Keratinocyte (primary cell): ENCODE data around the gene GLUD1. TPM values are rescaled to one million over a fixed set of nuclear protein-coding genes. Genes with fewer than 3 reads are reported as not detected.
"Not testable (repeated sequence)": the region's sequence is repeated elsewhere in the genome, so short reads cannot be mapped to it uniquely, and the experiment has no call there.

Source experiments
- DNase-seq: peaks from one replicate; pipeline ENCODE4 v3.0.0-alpha.2; 2011; ENCODE audit warnings: low read depth, missing footprints, low spot score
- FAIRE-seq: peaks from 2 replicates; lab custom pipeline; 2011; peaks lifted over from hg19 to GRCh38; lab: Jason Lieb, UNC
- H2AFZ ChIP-seq: 2 replicates; pipeline ENCODE4 v1.6.0; 2012; ENCODE audit warnings: low read length, control low read depth, inconsistent platforms; ENCODE audit not compliant: control insufficient read depth
- H3K27ac ChIP-seq: 2 replicates; pipeline ENCODE4 v1.5.1; 2011; ENCODE audit warnings: low read length; ENCODE audit not compliant: control insufficient read depth, insufficient read depth
- H3K27me3 ChIP-seq: 3 replicates; pipeline ENCODE4 v1.6.0; 2011; ENCODE audit warnings: low read length; ENCODE audit not compliant: control insufficient read depth, insufficient read depth; ENCODE audit errors: extremely low read depth
- H3K36me3 ChIP-seq, 2 experiments: 2 replicates in 1 of 2; 3 replicates in 1 of 2; pipeline ENCODE4 v1.5.1; 2011; ENCODE audit warnings: low read length in 2 of 2, mild to moderate bottlenecking in 1 of 2; ENCODE audit not compliant: control insufficient read depth in 2 of 2, insufficient read depth in 2 of 2; ENCODE audit errors: extremely low read depth in 1 of 2
- H3K4me1 ChIP-seq: 3 replicates; pipeline ENCODE4 v1.5.1; 2011; ENCODE audit warnings: low read length; ENCODE audit not compliant: control insufficient read depth, insufficient read depth; ENCODE audit errors: extremely low read depth
- H3K4me2 ChIP-seq: 3 replicates; pipeline ENCODE4 v1.6.0; 2011; ENCODE audit warnings: low read depth, low read length; ENCODE audit not compliant: control insufficient read depth, insufficient read depth; ENCODE audit errors: extremely low read depth
- H3K4me3 ChIP-seq, 3 experiments: fragments of 200-600 bp in 1 of 3; sonication (generic) in 1 of 3; 2 replicates in 2 of 3; 3 replicates in 1 of 3; pipeline ENCODE4 v1.5.1; 2011 to 2016; ENCODE audit warnings: low read length in 3 of 3, mild to moderate bottlenecking in 3 of 3, control low read depth in 2 of 3, inconsistent platforms in 1 of 3, low read depth in 1 of 3, mixed read lengths in 1 of 3, mixed run types in 1 of 3, moderate library complexity in 1 of 3; ENCODE audit not compliant: control insufficient read depth in 2 of 3, insufficient read depth in 2 of 3; ENCODE audit errors: extremely low read depth in 1 of 3
- H3K79me2 ChIP-seq: 2 replicates; pipeline ENCODE4 v1.6.0; 2012; ENCODE audit warnings: low read length; ENCODE audit not compliant: control insufficient read depth, insufficient read depth
- H3K9ac ChIP-seq: 3 replicates; pipeline ENCODE4 v1.6.0; 2011; ENCODE audit warnings: low read length; ENCODE audit not compliant: control insufficient read depth, insufficient read depth; ENCODE audit errors: extremely low read depth
- H3K9me1 ChIP-seq: 3 replicates; pipeline ENCODE4 v1.6.0; 2011; ENCODE audit warnings: low read length; ENCODE audit not compliant: control insufficient read depth, insufficient read depth; ENCODE audit errors: extremely low read depth
- H3K9me3 ChIP-seq: 2 replicates; pipeline ENCODE4 v1.5.1; 2012; ENCODE audit warnings: low read depth, low read length; ENCODE audit not compliant: control insufficient read depth
- H4K20me1 ChIP-seq: 3 replicates; pipeline ENCODE4 v1.6.0; 2011; ENCODE audit warnings: low read length; ENCODE audit not compliant: control insufficient read depth, insufficient read depth; ENCODE audit errors: extremely low read depth
- dilution Hi-C: fragments of 300-500 bp; cut with MboI; formaldehyde crosslinking; loops from one replicate; pipeline ENCODE4 v1.7.0; 2020; ENCODE audit warnings: low sequenced_read_pairs; ENCODE audit not compliant: extremely low pct_ligation_motif_present
- polyA plus RNA-seq, 5 experiments: library from polyadenylated mRNA; depleted of rRNA in 3 of 5; stranded (reverse) in 3 of 5; stranded (forward) in 1 of 5; unstranded in 1 of 5; fragments of >200 nt; gene quantifications; 1 replicate in 1 of 5; 2 replicates in 3 of 5; 3 replicates in 1 of 5; pipeline versions ENCODE4 v1.2.1 to v1.2.3, GENCODE V29; 2011 to 2012; ENCODE audit warnings: missing spikeins in 2 of 5, low read depth in 1 of 5, low replicate concordance in 1 of 5

Gene GLUD1
- polyA plus RNA-seq, 1 donor (not counting 4 experiments of a cell fraction or from before 2014, with no cell fraction given): 124 TPM

DNA sequence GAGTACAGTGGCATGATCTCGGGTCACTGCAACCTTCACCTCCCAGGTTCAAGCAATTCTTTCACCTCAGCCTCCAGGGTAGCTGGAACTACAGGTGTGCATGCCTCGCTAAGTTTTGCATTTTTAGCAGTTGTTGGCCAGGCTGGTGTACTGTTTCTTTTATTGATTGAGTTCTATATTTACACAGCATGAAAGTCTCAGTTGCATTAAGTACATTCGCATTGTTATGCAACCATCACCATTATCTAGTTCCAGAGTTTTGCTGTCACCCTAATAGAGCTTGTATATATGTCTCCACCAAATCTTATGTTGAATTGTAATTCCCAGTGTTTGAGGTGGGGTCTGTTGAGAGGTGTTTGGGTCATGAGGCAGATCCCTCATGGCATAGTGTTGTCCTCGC is 28.7 kb upstream of the GLUD1 start:
- H3K4me2 ChIP-seq, dilution Hi-C loops, H2AFZ ChIP-seq, H3K4me3 ChIP-seq, H3K27me3 ChIP-seq, H3K79me2 ChIP-seq, H3K27ac ChIP-seq, H3K9me3 ChIP-seq, FAIRE-seq, H4K20me1 ChIP-seq, H3K9me1 ChIP-seq, H3K36me3 ChIP-seq, H3K9ac ChIP-seq, DNase-seq, H3K4me1 ChIP-seq: not testable (repeated sequence)

DNA sequence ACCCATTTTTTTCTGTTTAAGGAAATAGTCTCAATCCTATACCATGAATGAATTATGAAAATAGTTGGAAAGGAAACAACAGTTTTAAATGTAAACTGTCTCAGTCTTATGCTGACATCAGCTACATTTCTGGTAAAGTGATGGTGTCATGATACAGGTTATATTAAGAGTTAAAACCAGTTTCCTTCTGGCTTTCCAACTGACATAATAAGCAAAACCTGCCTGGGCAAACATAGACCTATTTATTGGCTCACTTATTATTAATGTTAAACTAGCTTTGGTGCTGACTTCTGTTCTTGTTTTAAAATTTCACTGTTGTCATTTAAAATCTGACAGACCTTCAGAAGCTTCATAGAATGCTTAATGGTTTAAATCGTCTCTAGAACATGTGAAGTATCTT is 24.4 kb upstream of the GLUD1 start:
- dilution Hi-C loops, H2AFZ ChIP-seq, H3K27ac ChIP-seq, H3K4me3 ChIP-seq, H3K4me2 ChIP-seq, H3K9ac ChIP-seq, H3K27me3 ChIP-seq, H4K20me1 ChIP-seq, H3K9me3 ChIP-seq, H3K79me2 ChIP-seq, H3K36me3 ChIP-seq, H3K4me1 ChIP-seq, FAIRE-seq, H3K9me1 ChIP-seq, DNase-seq: not testable (repeated sequence)

DNA sequence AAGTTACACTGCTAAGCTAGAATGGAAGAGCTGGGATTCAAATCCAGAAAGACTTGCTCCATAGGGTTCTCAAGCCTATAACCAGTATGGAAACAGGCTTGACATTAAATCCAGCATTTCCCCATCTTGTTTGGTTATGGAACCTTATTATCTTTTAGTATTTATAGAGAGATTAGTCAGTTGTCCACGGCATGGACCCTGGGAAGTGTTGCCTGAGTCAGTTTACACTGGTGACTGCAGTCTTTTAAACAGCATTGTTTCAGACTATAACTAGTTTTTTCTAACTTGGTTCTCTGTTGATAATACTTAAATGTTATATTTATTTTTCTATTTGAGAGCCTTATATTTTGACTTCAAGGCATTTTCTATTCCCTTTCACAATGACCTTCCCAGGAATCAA is 23.5 kb upstream of the GLUD1 start:
- H3K27me3 ChIP-seq, FAIRE-seq, H4K20me1 ChIP-seq, H3K4me2 ChIP-seq, H3K27ac ChIP-seq, H3K4me1 ChIP-seq, H2AFZ ChIP-seq, DNase-seq, H3K9ac ChIP-seq, H3K9me3 ChIP-seq, dilution Hi-C loops, H3K9me1 ChIP-seq, H3K36me3 ChIP-seq, H3K4me3 ChIP-seq, H3K79me2 ChIP-seq: not testable (repeated sequence)
